ENCODE measurements around the gene FBXL3. TPM values are rescaled to one million over a fixed set of nuclear protein-coding genes. Genes with fewer than 3 reads are reported as not detected.

The FBXL3 gene
- total and polyA plus RNA-seq, 2 of the 4 experiments (the other 2 are of a cell fraction), result 15.3 to 43.6 TPM

DNA sequence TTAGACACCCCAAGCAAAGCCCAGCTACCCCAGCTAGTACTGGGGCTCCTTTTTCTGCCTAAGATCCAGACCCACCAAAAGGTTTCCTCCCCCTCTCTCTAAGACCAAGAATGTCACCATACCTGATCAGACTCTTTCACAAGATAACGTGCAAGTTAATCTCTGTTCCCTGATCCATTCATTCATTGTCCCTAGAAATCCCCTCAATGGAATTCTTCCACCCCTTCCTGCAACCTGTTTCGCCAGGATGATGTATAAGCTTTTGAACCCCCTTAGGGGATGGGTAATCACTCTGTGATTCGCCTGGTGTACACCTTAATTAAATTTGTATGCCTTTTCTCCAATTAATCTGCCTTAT is 52.4 kb downstream of the FBXL3 start:
- no peak for ATAC-seq (ENCODE audit: low read depth)

More for the DNA sequence above, 52.4 kb downstream of the FBXL3 start:
- no peak overlapping the region for H3K4ac ChIP-seq (ENCODE audit: low read depth, low read length)
- H3K14ac ChIP-seq (replicated peaks; ENCODE audit: low read depth, low read length), result no peak overlapping the region
- TF ChIP-seq RCOR1 (IDR thresholded peaks at IDR 0.05; ENCODE audit: insufficient replicate concordance, low read length) (no peak), RAD21 (IDR thresholded peaks at IDR 0.05; ENCODE audit: low read length) (no peak), SMC3 (IDR thresholded peaks at IDR 0.05; ENCODE audit: low read depth, low read length) (no peak), RFX5 (IDR thresholded peaks at IDR 0.05; ENCODE audit: low read depth, low read length) (no peak), MAFK (IDR thresholded peaks at IDR 0.05; ENCODE audit: low read depth, low read length) (no peak), CEBPB (IDR thresholded peaks at IDR 0.05; ENCODE audit: low read depth, low read length) (no peak), MXI1 (IDR thresholded peaks at IDR 0.05; ENCODE audit: borderline replicate concordance, low read depth, low read length) (no peak), CHD1 (IDR thresholded peaks at IDR 0.05; ENCODE audit: low read depth, low read length) (no peak), BHLHE40 (IDR thresholded peaks at IDR 0.05; ENCODE audit: low read depth, low read length) (no peak), NFE2L2 (IDR thresholded peaks at IDR 0.05; ENCODE audit: low read depth, low read length) (no peak), POLR2A (IDR thresholded peaks at IDR 0.05; ENCODE audit: low read depth, low read length) (no peak), MAZ (IDR thresholded peaks at IDR 0.05; ENCODE audit: borderline replicate concordance, low read depth, low read length) (no peak), FOS (IDR thresholded peaks at IDR 0.05; ENCODE audit: low read depth, low read length) (no peak)
- TF ChIP-seq, protein P1, sequence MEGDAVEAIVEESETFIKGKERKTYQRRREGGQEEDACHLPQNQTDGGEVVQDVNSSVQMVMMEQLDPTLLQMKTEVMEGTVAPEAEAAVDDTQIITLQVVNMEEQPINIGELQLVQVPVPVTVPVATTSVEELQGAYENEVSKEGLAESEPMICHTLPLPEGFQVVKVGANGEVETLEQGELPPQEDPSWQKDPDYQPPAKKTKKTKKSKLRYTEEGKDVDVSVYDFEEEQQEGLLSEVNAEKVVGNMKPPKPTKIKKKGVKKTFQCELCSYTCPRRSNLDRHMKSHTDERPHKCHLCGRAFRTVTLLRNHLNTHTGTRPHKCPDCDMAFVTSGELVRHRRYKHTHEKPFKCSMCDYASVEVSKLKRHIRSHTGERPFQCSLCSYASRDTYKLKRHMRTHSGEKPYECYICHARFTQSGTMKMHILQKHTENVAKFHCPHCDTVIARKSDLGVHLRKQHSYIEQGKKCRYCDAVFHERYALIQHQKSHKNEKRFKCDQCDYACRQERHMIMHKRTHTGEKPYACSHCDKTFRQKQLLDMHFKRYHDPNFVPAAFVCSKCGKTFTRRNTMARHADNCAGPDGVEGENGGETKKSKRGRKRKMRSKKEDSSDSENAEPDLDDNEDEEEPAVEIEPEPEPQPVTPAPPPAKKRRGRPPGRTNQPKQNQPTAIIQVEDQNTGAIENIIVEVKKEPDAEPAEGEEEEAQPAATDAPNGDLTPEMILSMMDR (conservative IDR thresholded peaks at IDR 0.05; ENCODE audit: low read depth, low read length), result no peak
- TF ChIP-seq, protein P2, sequence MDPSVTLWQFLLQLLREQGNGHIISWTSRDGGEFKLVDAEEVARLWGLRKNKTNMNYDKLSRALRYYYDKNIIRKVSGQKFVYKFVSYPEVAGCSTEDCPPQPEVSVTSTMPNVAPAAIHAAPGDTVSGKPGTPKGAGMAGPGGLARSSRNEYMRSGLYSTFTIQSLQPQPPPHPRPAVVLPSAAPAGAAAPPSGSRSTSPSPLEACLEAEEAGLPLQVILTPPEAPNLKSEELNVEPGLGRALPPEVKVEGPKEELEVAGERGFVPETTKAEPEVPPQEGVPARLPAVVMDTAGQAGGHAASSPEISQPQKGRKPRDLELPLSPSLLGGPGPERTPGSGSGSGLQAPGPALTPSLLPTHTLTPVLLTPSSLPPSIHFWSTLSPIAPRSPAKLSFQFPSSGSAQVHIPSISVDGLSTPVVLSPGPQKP (IDR thresholded peaks at IDR 0.05; ENCODE audit: borderline replicate concordance, low read depth, low read length), result no peak
- TF ChIP-seq, protein P3, sequence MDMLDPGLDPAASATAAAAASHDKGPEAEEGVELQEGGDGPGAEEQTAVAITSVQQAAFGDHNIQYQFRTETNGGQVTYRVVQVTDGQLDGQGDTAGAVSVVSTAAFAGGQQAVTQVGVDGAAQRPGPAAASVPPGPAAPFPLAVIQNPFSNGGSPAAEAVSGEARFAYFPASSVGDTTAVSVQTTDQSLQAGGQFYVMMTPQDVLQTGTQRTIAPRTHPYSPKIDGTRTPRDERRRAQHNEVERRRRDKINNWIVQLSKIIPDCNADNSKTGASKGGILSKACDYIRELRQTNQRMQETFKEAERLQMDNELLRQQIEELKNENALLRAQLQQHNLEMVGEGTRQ (IDR thresholded peaks at IDR 0.05; ENCODE audit: low read depth, low read length), result no peak
- no peak overlapping the region for H2AK9ac ChIP-seq (replicated peaks; ENCODE audit: low read depth, low read length, poor library complexity)
- no peak overlapping the region for H4K91ac ChIP-seq (ENCODE audit: insufficient read depth, low read depth, low read length)
- in situ Hi-C loops (cut with MboI; ENCODE audit: low sequenced_read_pairs), result no loop called here
- dilution Hi-C loops (cut with HindIII; ENCODE audit: low sequenced_read_pairs, unreplicated experiment), result no loop called here
- no peak overlapping the region for H2BK15ac ChIP-seq (ENCODE audit: low read depth, low read length)
- no peak overlapping the region for H2AFZ ChIP-seq (replicated peaks; ENCODE audit: low read length, poor library complexity)
- H3K4me2 ChIP-seq (ENCODE audit: low read depth, low read length), result no peak overlapping the region
- ChIA-PET POLR2A (ENCODE audit: unreplicated experiment) (no interaction called here), CTCF (interaction anchor here (0.6 kb wide), 1 partner anchor 692 kb away, joined by 4 read pairs; no protein-coding TSS in a partner anchor)
- intact Hi-C loops (cut with micrococcal nuclease), result no loop called here
- BruUV-seq (replicated peaks), result no TSS peak
- WGBS, 2 experiments (ENCODE audit: extremely low coverage in 2 of 2, insufficient read length in 1 of 2), result 100% methylated on average over 1 of the region's 3 CpGs; no CpG with 5 or more reads in 1 of the 2 experiments
- H3K4me1 ChIP-seq (ENCODE audit: control insufficient read depth, insufficient read depth, low read length), result no peaks in the 10 kb centered on the region
- no peaks in the 10 kb centered on the region for H4K20me1 ChIP-seq (ENCODE audit: insufficient read depth, low read length)
- H3K23ac ChIP-seq (ENCODE audit: low read depth, low read length), result no peak overlapping the region
- no peak overlapping the region for H3K4me3 ChIP-seq (ENCODE audit: insufficient read depth, low read depth, low read length)
- no peak overlapping the region for H3K56ac ChIP-seq (ENCODE audit: extremely low read depth, insufficient read depth, low read length)
- no peaks in the 10 kb centered on the region for H3K9me1 ChIP-seq (ENCODE audit: insufficient read depth, low read length)
- H3K18ac ChIP-seq (ENCODE audit: low read depth, low read length), result no peak overlapping the region
- H2BK5ac ChIP-seq (ENCODE audit: low read depth, low read length, poor library complexity, severe bottlenecking), result no peak overlapping the region
- no peaks in the 10 kb centered on the region for H3K36me3 ChIP-seq (ENCODE audit: control insufficient read depth, insufficient read depth, low read length)
- H2BK20ac ChIP-seq (ENCODE audit: low read depth, low read length), result no peak overlapping the region
- no peak overlapping the region for H2AK5ac ChIP-seq (ENCODE audit: low read depth, low read length)
- H3K27ac ChIP-seq (ENCODE audit: insufficient read depth, low read length), result no peak overlapping the region
- no peaks in the 10 kb centered on the region for H3K9me3 ChIP-seq (ENCODE audit: control insufficient read depth, insufficient read depth, low read length)
- no peaks in the 10 kb centered on the region for H3K79me1 ChIP-seq (ENCODE audit: low read depth in 1 of 2, low read length in 2 of 2)
- no peak overlapping the region for H3K9ac ChIP-seq (ENCODE audit: low read depth, low read length)
- no peak for DNase-seq
- H2BK120ac ChIP-seq (ENCODE audit: low read depth, low read length), result no peak overlapping the region
- H4K5ac ChIP-seq (ENCODE audit: low read depth, low read length), result no peak overlapping the region
- H4K8ac ChIP-seq (ENCODE audit: low read depth in 2 of 2, low read length in 2 of 2), result no peak overlapping the region
- H3K27me3 ChIP-seq (ENCODE audit: control insufficient read depth, insufficient read depth, low read length), result peaks cover 20% of the 10 kb centered on the region
